ENCODE measurements around the gene EFNB3. TPM values are rescaled to one million over a fixed set of nuclear protein-coding genes. Genes with fewer than 3 reads are reported as not detected.

Gene EFNB3
- total RNA-seq, 1 donor from 2014 or later, result 17.9 TPM

DNA sequence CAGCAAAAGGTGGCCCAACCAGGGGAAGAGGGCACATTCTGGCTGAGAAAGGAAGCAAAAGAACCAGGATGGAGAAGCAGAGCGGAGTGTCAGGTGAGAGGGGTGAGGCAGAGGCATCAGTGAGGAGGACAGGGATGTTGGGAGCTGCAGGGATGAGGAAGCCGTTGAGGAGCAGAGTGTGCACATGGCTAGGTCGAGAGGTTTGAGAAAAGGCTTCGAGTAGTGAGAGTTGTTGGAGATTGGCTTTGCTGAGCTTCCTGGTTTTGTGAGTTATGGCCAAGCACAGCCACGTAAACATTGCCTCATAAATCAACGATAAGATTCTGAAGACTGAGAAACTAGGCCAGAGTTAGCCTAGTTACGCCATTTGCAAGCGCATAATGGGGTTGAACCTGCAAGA lies 39.4 kb downstream of the EFNB3 start:
- Mint-ChIP-seq H3K36me3 (ENCODE audit: unreplicated experiment) (no peaks in the 10 kb centered on the region), H3K4me1 (ENCODE audit: low read depth, unreplicated experiment) (no peaks in the 10 kb centered on the region), H3K9me3 (ENCODE audit: unreplicated experiment) (peaks cover 5% of the 10 kb centered on the region), H3K27me3 (ENCODE audit: unreplicated experiment) (peaks cover 4% of the 10 kb centered on the region), H3K27ac (ENCODE audit: unreplicated experiment) (no peak overlapping the region), H3K4me3 (ENCODE audit: unreplicated experiment) (no peak overlapping the region)
- no peak for DNase-seq
- TF ChIP-seq, protein P1, sequence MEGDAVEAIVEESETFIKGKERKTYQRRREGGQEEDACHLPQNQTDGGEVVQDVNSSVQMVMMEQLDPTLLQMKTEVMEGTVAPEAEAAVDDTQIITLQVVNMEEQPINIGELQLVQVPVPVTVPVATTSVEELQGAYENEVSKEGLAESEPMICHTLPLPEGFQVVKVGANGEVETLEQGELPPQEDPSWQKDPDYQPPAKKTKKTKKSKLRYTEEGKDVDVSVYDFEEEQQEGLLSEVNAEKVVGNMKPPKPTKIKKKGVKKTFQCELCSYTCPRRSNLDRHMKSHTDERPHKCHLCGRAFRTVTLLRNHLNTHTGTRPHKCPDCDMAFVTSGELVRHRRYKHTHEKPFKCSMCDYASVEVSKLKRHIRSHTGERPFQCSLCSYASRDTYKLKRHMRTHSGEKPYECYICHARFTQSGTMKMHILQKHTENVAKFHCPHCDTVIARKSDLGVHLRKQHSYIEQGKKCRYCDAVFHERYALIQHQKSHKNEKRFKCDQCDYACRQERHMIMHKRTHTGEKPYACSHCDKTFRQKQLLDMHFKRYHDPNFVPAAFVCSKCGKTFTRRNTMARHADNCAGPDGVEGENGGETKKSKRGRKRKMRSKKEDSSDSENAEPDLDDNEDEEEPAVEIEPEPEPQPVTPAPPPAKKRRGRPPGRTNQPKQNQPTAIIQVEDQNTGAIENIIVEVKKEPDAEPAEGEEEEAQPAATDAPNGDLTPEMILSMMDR (IDR thresholded peaks at IDR 0.05; ENCODE audit: partially characterized antibody, unreplicated experiment), result no peak

DNA sequence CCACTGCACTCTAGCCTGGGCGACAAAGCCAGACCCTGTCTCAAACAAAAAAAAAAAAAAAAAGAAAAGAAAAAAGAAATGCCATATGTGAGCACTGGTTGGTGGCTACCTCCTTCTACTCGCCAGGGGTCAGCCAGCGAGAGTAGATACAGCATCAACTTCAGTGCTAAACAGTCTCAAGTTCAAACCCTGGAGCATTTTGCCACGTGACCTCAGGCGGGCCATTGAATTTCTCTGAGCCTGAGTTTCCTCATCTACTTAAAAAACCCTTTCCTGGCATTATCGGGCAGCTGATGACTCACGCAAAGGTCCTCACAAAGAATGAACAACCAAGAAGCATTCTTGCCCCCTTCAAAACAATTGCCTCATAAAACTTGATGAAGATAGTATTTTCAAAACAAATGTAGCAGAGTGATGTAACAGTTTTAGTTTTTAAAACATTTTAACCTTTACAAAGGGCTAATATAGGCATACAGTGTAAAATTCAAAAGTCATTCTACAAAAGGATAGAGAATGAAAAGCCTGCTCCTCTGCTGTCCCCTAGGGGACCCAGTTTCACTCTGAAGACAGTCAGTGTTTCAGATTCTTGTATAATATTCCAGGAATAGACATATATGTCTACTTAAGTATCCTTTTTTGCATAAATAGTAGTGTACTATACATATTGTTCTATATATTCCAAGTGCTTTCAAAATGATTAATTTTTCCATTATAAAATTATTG lies 40.9 kb downstream of the EFNB3 start:
- Mint-ChIP-seq H3K27me3 (ENCODE audit: unreplicated experiment) (peaks cover 3% of the 10 kb centered on the region), H3K4me3 (ENCODE audit: unreplicated experiment) (no peak overlapping the region), H3K4me1 (ENCODE audit: low read depth, unreplicated experiment) (no peaks in the 10 kb centered on the region), H3K27ac (ENCODE audit: unreplicated experiment) (no peak overlapping the region), H3K9me3 (ENCODE audit: unreplicated experiment) (peaks cover 3% of the 10 kb centered on the region), H3K36me3 (ENCODE audit: unreplicated experiment) (no peaks in the 10 kb centered on the region)
- TF ChIP-seq, protein P1 (IDR thresholded peaks at IDR 0.05; ENCODE audit: partially characterized antibody, unreplicated experiment), result no peak
- no peak for DNase-seq

DNA sequence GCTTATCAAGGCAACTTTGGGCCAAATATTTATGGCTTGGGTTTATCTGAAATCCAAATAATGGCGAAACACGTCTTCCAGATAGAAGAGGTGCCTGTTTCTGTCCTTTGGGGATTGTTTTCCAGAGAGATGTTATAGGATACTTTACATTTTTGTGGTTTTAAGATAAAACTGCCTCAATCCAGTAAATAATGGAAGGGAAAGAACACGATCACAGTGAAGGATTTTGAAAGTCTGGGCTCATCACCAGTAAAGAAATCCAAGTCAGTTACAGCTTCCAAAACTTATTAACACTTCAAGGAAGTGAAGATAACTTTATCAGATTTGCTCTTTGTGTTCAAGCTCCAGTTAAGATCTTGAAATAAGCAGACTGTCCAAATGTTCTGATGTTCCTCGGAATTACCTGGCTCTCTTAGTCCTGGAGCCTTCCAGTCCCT lies 42.7 kb downstream of the EFNB3 start:
- H3K27ac Mint-ChIP-seq (ENCODE audit: unreplicated experiment), result no peak overlapping the region
- peaks cover 3% of the 10 kb centered on the region for H3K9me3 Mint-ChIP-seq (ENCODE audit: unreplicated experiment)

DNA sequence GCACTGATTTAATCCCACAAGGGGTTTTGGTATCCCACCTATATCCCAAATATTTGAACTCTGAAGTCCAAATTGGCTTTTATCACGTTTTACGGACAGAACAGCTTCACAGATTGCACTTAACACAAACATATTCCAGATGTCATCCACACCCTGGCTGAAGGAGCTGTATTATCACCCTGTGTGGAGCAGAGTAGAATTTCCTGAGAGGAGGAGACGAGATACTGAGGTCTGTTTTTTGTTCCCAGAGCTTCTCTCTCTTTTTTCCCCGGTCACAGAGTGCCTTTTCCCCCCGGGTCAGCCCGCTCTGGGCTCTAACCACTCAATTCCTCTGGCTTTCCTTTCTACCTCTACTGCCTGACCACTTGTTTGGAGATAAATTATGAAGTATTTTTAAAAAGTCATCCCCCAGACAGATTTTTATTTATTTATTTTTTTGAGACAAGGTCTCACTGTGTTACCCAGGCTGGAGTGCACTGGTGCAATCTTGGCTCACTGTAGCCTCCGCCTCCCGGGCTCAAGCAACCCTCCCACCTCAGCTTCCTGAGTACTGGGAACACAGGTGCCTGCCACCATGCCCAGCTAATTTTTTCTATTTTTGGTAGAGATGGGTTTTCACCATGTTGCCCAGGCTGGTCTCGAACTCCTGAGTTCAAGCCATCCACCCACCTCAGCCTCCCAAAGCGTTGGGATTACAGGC lies 43.2 kb downstream of the EFNB3 start:
- Mint-ChIP-seq H3K36me3 (ENCODE audit: unreplicated experiment) (peaks cover 5% of the 10 kb centered on the region), H3K9me3 (ENCODE audit: unreplicated experiment) (peaks cover 3% of the 10 kb centered on the region), H3K4me1 (ENCODE audit: low read depth, unreplicated experiment) (no peaks in the 10 kb centered on the region), H3K4me3 (ENCODE audit: unreplicated experiment) (no peak overlapping the region), H3K27ac (ENCODE audit: unreplicated experiment) (no peak overlapping the region), H3K27me3 (ENCODE audit: unreplicated experiment) (no peaks in the 10 kb centered on the region)
- no peak for DNase-seq
- TF ChIP-seq, protein P1 (IDR thresholded peaks at IDR 0.05; ENCODE audit: partially characterized antibody, unreplicated experiment), result no peak

More for the DNA sequence above, 42.7 kb downstream of the EFNB3 start:
- Mint-ChIP-seq H3K4me3 (ENCODE audit: unreplicated experiment) (no peak overlapping the region), H3K36me3 (ENCODE audit: unreplicated experiment) (no peaks in the 10 kb centered on the region), H3K4me1 (ENCODE audit: low read depth, unreplicated experiment) (no peaks in the 10 kb centered on the region), H3K27me3 (ENCODE audit: unreplicated experiment) (peaks cover 2% of the 10 kb centered on the region)
- TF ChIP-seq, protein P1 (IDR thresholded peaks at IDR 0.05; ENCODE audit: partially characterized antibody, unreplicated experiment), result no peak
- no peak for DNase-seq

DNA sequence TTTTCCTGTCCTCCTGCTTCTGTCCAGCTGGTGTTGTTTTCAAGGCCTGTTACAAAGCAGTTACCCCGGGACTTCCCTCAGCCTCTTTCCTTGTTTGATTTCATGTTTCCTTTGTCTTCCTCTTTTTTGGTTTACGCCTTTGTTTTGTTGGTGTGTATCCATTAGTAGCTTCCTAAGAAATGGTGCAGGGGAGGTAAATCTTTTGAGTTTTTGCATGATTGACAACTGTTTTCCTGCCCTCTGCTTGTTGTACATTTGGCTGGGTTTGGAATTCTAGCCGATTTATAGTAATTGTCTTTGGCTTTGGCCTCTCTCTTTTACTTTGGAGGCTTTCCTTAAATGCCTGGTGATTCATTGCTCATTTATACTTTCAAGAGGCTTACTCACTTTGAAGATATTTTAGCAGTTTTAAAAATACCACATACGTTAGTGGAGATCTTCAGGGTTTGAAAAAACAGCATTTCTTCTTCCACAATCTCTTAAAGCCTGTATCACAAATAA lies 45.4 kb downstream of the EFNB3 start:
- no peak overlapping the region for H3K27ac Mint-ChIP-seq (ENCODE audit: unreplicated experiment)
- H3K27me3 Mint-ChIP-seq (ENCODE audit: unreplicated experiment), result peaks cover 2% of the 10 kb centered on the region
- H3K4me3 Mint-ChIP-seq (ENCODE audit: unreplicated experiment), result no peak overlapping the region
- H3K4me1 Mint-ChIP-seq (ENCODE audit: low read depth, unreplicated experiment), result no peaks in the 10 kb centered on the region
- peaks cover 5% of the 10 kb centered on the region for H3K36me3 Mint-ChIP-seq (ENCODE audit: unreplicated experiment)
- no peaks in the 10 kb centered on the region for H3K9me3 Mint-ChIP-seq (ENCODE audit: unreplicated experiment)
- no peak for DNase-seq
- TF ChIP-seq, protein P1 (IDR thresholded peaks at IDR 0.05; ENCODE audit: partially characterized antibody, unreplicated experiment), result no peak

All from glutamatergic neuron (in vitro differentiated cells).